OCI-LY7 (cell line): ENCODE results near the gene USP22. TPM values are rescaled to one million over a fixed set of nuclear protein-coding genes. Genes with fewer than 3 reads are reported as not detected.

Experiments used
- BruUV-seq: library from RNA; stranded (reverse); fragments of 400-500 nt; replicated peaks from 2 replicates; lab custom pipeline; 2021; lab: Mats Ljungman, UMichigan
- CTCF ChIA-PET: fragments of 300-600 bp; sonication (Branson Sonifier 250); formaldehyde crosslinking; loops from one replicate; lab custom pipeline; 2022; ENCODE audit warnings: antibody characterized with exemption; ENCODE audit not compliant: unreplicated experiment; lab: Charles Lee
- POLR2A ChIA-PET: fragments of 300-600 bp; sonication (Branson Sonifier 250); formaldehyde crosslinking; loops from one replicate; lab custom pipeline; 2022; ENCODE audit warnings: antibody characterized with exemption; lab: Charles Lee
- DNase-seq: peaks from one replicate; pipeline ENCODE4 v3.0.0-alpha.2; 2015; ENCODE audit warnings: low spot score
- H2AFZ ChIP-seq: fragments of 200-600 bp; sonication (generic), shearing (Covaris generic); 2 replicates; pipeline ENCODE4 v1.6.1; 2014; ENCODE audit warnings: mild to moderate bottlenecking, antibody characterized with exemption, low read length, moderate library complexity
- H3K27ac ChIP-seq: fragments of 200-600 bp; sonication (generic); 2 replicates; pipeline ENCODE4 v1.5.1; 2014; ENCODE audit warnings: mixed run types, low read depth, mild to moderate bottlenecking, moderate library complexity, low read length, inconsistent platforms; ENCODE audit not compliant: poor library complexity, severe bottlenecking
- H3K36me3 ChIP-seq: fragments of 200-600 bp; sonication (generic); 2 replicates; pipeline ENCODE4 v1.6.1; 2014; ENCODE audit warnings: mild to moderate bottlenecking, antibody characterized with exemption, low read length, moderate library complexity, mixed read lengths; ENCODE audit not compliant: insufficient read depth
- H3K4me1 ChIP-seq: fragments of 200-600 bp; sonication (generic); 2 replicates; pipeline ENCODE4 v1.5.1; 2014; ENCODE audit warnings: mild to moderate bottlenecking, low read length; ENCODE audit not compliant: insufficient read depth, poor library complexity, severe bottlenecking
- H3K4me2 ChIP-seq: fragments of 200-600 bp; sonication (generic); 2 replicates; pipeline ENCODE4 v1.6.1; 2014; ENCODE audit warnings: mild to moderate bottlenecking, low read length
- H3K4me3 ChIP-seq: fragments of 200-600 bp; sonication (generic); 2 replicates; pipeline ENCODE4 v1.5.1; 2014; ENCODE audit warnings: mild to moderate bottlenecking, low read depth, low read length; ENCODE audit not compliant: poor library complexity, severe bottlenecking
- H3K79me2 ChIP-seq: fragments of 200-600 bp; sonication (generic); 2 replicates; pipeline ENCODE4 v1.6.1; 2016; ENCODE audit warnings: low read depth, mild to moderate bottlenecking, low read length, moderate library complexity, mixed read lengths; ENCODE audit not compliant: insufficient read depth
- H3K9me2 ChIP-seq: fragments of 200-600 bp; sonication (generic); 2 replicates; pipeline ENCODE4 v1.6.1; 2016; ENCODE audit warnings: mild to moderate bottlenecking, low read length, mixed read lengths; ENCODE audit not compliant: insufficient read depth
- H3K9me3 ChIP-seq: fragments of 200-600 bp; sonication (generic); 2 replicates; pipeline ENCODE4 v1.6.1; 2014; ENCODE audit warnings: mild to moderate bottlenecking, mixed run types, low read length, mixed read lengths
- H4K20me1 ChIP-seq: fragments of 200-600 bp; sonication (generic); 2 replicates; pipeline ENCODE4 v1.6.1; 2014; ENCODE audit warnings: mild to moderate bottlenecking, antibody characterized with exemption, low read length, moderate library complexity, mixed read lengths; ENCODE audit not compliant: insufficient read depth
- CTCF ChIP-seq: fragments of 200-600 bp; sonication (generic); conservative IDR thresholded peaks from 2 replicates; pipeline ENCODE4 v1.5.1; 2014; ENCODE audit warnings: mild to moderate bottlenecking, antibody characterized with exemption, low read length, moderate library complexity, mixed read lengths
- EZH2phosphoT487 ChIP-seq: fragments of 200-600 bp; sonication (generic); IDR thresholded peaks from 2 replicates; pipeline ENCODE4 v1.6.1; 2018; ENCODE audit warnings: low read depth, borderline replicate concordance, mild to moderate bottlenecking, mixed run types, antibody characterized with exemption, low read length, moderate library complexity, mixed read lengths
- intact Hi-C: fragments of 100-400 bp; cut with micrococcal nuclease; formaldehyde crosslinking; loops from one replicate; pipeline ENCODE4 v1.10.0; 2022; ENCODE audit not compliant: unreplicated experiment
- total RNA-seq, 2 experiments: library from RNA; depleted of rRNA in 1 of 2; stranded (reverse); fragments of >200 nt in 1 of 2; shearing (Covaris generic) in 1 of 2; gene quantifications; 2 replicates each; pipeline ENCODE4 v1.2.3, GENCODE V29; 2014 to 2022

Gene USP22
- total RNA-seq, 2 experiments from 2014 or later, result 180 to 302 TPM

- H3K36me3 ChIP-seq, result peaks cover 99% of the 10 kb centered on the region
- no peak overlapping the region for H3K4me3 ChIP-seq
- H3K79me2 ChIP-seq, result peaks cover 13% of the 10 kb centered on the region; the same call in 1 of the 2 replicates
- intact Hi-C loops, result no loop called here
- CTCF ChIA-PET, result no interaction called here
- no peaks in the 10 kb centered on the region for H3K9me3 ChIP-seq
- H3K27ac ChIP-seq, result no peak overlapping the region
- TF ChIP-seq CTCF (no peak), EZH2phosphoT487 (no peak)
- no TSS peak for BruUV-seq
- peaks cover 10% of the 10 kb centered on the region; the same call in 1 of the 2 replicates for H4K20me1 ChIP-seq
- POLR2A ChIA-PET, result no interaction called here
- H2AFZ ChIP-seq, result no peak overlapping the region
- no peak for DNase-seq
- H3K4me1 ChIP-seq, result no peaks in the 10 kb centered on the region
- H3K9me2 ChIP-seq, result no peaks in the 10 kb centered on the region
- no peak overlapping the region for H3K4me2 ChIP-seq
Observed at GRCh38 chr17:21012736-21013135, 30.1 kb downstream of the USP22 start.

- CTCF ChIA-PET, result no interaction called here
- Histone ChIP-seq H3K9me2 (no peaks in the 10 kb centered on the region), H2AFZ (no peak overlapping the region), H3K4me3 (no peak overlapping the region), H4K20me1 (peaks cover 12% of the 10 kb centered on the region; the same call in 1 of the 2 replicates), H3K79me2 (peaks cover 3% of the 10 kb centered on the region; the same call in 1 of the 2 replicates), H3K4me2 (no peak overlapping the region), H3K27ac (no peak overlapping the region), H3K4me1 (no peaks in the 10 kb centered on the region), H3K9me3 (no peaks in the 10 kb centered on the region), H3K36me3 (peaks cover 99% of the 10 kb centered on the region)
- no TSS peak for BruUV-seq
- TF ChIP-seq EZH2phosphoT487 (no peak), CTCF (no peak)
- no peak for DNase-seq
- intact Hi-C loops, result no loop called here
- POLR2A ChIA-PET, result no interaction called here
Observed at GRCh38 chr17:21010705-21011596, 31.9 kb downstream of the USP22 start.
